NB4 (cell line): ENCODE data around the gene KNL1.

Experiments used
- CTCF ChIP-seq: IDR thresholded peaks from one replicate; pipeline ENCODE4 v1.5.1; 2012; ENCODE audit warnings: low read depth, low read length
- MAX ChIP-seq: IDR thresholded peaks from 2 replicates; pipeline ENCODE4 v1.6.1; 2011; ENCODE audit warnings: low read depth, low read length
- MYC ChIP-seq: IDR thresholded peaks from 2 replicates; pipeline ENCODE4 v1.6.1; 2011; ENCODE audit warnings: low read depth, low read length
- POLR2A ChIP-seq: IDR thresholded peaks from 2 replicates; pipeline ENCODE4 v1.6.1; 2011; ENCODE audit warnings: mild to moderate bottlenecking; ENCODE audit not compliant: insufficient read length; ENCODE audit errors: extremely low read depth

DNA sequence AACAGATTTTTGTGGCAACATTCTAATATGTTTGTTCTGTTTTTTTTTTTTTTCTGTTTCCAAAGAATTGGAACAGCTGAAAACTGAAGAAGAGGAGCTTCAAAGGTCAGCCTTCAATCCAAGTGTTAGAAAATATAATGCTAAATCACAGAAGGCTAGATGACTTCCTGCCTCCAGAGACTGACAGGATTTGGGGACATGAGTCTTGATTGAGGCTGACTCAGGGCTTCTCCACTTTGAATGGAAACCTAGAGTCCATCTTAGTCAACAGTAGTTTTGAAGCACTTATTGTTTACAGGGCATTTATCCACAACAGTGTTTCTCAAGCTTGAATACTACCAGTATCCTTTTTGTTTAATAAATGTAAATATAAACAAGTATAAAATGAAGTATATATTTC, 56.4 kb downstream of the KNL1 start:
- TF ChIP-seq POLR2A, result no peak
- no peak for TF ChIP-seq CTCF
- no peak for TF ChIP-seq MAX
- no peak for TF ChIP-seq MYC
